ENCODE results near the gene MRPL36.

- TF ChIP-seq EGR1 (IDR thresholded peaks at IDR 0.05; ENCODE audit: low read depth in 2 of 2) (no peak), GABPA (IDR thresholded peaks at IDR 0.05 in 1 of 2, conservative IDR thresholded peaks at IDR 0.05 in 1 of 2) (no peak), MAX (IDR thresholded peaks at IDR 0.05) (no peak), RAD21 (IDR thresholded peaks at IDR 0.05) (no peak), SP1 (IDR thresholded peaks at IDR 0.05) (no peak), TAF1 (conservative IDR thresholded peaks at IDR 0.05) (no peak), JUND (IDR thresholded peaks at IDR 0.05) (no peak), ATF3 (IDR thresholded peaks at IDR 0.05) (no peak)
- TF ChIP-seq, protein P1, sequence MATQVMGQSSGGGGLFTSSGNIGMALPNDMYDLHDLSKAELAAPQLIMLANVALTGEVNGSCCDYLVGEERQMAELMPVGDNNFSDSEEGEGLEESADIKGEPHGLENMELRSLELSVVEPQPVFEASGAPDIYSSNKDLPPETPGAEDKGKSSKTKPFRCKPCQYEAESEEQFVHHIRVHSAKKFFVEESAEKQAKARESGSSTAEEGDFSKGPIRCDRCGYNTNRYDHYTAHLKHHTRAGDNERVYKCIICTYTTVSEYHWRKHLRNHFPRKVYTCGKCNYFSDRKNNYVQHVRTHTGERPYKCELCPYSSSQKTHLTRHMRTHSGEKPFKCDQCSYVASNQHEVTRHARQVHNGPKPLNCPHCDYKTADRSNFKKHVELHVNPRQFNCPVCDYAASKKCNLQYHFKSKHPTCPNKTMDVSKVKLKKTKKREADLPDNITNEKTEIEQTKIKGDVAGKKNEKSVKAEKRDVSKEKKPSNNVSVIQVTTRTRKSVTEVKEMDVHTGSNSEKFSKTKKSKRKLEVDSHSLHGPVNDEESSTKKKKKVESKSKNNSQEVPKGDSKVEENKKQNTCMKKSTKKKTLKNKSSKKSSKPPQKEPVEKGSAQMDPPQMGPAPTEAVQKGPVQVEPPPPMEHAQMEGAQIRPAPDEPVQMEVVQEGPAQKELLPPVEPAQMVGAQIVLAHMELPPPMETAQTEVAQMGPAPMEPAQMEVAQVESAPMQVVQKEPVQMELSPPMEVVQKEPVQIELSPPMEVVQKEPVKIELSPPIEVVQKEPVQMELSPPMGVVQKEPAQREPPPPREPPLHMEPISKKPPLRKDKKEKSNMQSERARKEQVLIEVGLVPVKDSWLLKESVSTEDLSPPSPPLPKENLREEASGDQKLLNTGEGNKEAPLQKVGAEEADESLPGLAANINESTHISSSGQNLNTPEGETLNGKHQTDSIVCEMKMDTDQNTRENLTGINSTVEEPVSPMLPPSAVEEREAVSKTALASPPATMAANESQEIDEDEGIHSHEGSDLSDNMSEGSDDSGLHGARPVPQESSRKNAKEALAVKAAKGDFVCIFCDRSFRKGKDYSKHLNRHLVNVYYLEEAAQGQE (IDR thresholded peaks at IDR 0.05) = no peak
- TF ChIP-seq, protein P2, sequence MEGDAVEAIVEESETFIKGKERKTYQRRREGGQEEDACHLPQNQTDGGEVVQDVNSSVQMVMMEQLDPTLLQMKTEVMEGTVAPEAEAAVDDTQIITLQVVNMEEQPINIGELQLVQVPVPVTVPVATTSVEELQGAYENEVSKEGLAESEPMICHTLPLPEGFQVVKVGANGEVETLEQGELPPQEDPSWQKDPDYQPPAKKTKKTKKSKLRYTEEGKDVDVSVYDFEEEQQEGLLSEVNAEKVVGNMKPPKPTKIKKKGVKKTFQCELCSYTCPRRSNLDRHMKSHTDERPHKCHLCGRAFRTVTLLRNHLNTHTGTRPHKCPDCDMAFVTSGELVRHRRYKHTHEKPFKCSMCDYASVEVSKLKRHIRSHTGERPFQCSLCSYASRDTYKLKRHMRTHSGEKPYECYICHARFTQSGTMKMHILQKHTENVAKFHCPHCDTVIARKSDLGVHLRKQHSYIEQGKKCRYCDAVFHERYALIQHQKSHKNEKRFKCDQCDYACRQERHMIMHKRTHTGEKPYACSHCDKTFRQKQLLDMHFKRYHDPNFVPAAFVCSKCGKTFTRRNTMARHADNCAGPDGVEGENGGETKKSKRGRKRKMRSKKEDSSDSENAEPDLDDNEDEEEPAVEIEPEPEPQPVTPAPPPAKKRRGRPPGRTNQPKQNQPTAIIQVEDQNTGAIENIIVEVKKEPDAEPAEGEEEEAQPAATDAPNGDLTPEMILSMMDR (IDR thresholded peaks at IDR 0.05; ENCODE audit: low read depth, low read length, missing input control) = no peak
Measured at GRCh38 chr5:1752881-1753280, 46.8 kb downstream of the MRPL36 start.
